Measurements from ENCODE around the gene DGCR6L.
"Not testable (repeated sequence)": the region's sequence is repeated elsewhere in the genome, so short reads cannot be mapped to it uniquely, and the experiment has no call there.

The DGCR6L gene

DNA sequence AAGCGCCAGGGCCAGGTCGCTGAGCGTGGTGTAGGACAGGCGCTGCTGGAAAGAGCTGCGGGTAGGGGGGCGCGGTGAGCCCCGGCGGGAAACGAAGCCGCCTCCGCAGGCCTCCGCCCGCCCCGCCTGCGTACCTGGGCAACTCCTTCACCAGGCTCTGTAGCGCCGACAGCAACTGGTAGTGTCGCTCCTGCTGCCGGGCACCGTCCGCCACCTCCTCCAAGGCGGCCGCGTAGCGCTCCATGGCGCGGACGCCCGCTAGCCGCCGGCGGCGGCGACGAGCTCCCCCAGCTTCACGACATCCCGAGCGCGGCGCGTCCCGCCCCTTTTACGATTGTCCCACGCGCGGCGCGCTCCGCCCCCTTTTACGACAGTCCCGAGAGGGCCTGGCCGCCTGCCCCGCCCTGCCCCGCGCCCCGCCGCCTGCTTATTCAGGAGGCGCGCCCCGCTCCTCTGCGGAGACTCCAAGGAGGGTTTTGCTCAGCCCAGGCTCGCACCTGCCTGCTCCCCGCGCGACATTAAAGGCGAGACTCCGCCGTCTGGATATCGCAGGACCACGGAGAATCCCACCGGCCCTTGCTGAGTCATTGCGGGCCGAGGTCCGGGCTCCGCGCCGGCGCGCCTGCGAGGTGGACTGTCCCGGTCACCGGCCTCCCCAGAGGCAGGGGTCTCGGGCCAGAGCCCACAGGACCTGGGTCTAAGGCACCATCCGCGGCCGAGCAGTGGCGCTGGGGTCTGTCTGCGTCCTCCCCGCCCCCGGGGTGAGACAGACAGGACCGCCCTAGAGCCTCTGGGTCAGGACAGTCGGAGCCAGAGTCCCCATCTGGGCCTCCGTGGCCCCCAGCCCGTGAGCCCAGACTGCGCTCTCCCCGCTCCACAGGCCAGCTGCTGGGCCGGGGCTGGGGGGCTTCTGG, at the start of gene DGCR6L:
TSS of gene DGCR6L (minus strand) at position 316 of the 914 bp plus-strand sequence. CDS start at position 244, 72 bp downstream.
- peak; percentile 82 to 95 for DNase-seq

GRCh38 chr22:20368875-20369274, 49.0 kb upstream of the DGCR6L start:
- DNase-seq: not testable (repeated sequence)

DNA sequence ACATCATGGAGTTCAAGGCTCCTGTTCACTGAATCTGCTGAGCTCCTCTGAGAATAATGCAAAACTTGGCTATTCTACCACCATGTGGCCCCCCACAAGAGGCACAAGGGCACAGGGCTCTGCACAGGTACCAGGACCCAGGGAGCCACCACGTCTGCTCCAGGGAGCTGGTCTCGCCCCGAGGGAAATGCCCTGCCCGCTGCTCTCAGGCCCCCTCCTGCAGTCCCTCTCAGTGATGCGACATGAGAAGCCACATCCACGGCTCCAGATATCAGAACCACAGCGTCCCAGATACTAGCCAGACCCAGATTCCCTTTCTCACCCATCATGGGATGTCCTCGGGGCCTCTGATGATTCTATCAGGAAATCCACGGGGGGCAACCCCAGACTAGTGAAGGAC, 47.0 kb upstream of the DGCR6L start:
- DNase-seq: not testable (repeated sequence)

GRCh38 chr22:20364335-20365260, 44.7 kb upstream of the DGCR6L start:
- not testable (repeated sequence) for DNase-seq

DNA sequence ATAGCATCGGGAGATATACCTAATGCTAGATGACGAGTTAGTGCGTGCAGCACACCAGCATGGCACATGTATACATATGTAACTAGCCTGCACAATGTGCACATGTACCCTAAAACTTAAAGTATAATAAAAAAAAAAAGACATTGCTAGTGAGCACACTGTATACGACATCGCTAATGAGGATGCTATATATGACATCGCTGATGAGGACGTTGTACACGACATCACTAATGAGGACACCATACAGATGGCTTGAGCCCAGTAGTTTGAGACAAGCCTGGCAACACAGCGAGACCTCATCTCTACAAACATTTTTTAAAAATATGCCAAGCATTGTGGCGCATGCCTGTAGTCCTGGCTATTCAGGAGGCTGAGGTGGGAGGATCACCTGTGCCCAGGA, 42.5 kb upstream of the DGCR6L start:
- not testable (repeated sequence) for DNase-seq

DNA sequence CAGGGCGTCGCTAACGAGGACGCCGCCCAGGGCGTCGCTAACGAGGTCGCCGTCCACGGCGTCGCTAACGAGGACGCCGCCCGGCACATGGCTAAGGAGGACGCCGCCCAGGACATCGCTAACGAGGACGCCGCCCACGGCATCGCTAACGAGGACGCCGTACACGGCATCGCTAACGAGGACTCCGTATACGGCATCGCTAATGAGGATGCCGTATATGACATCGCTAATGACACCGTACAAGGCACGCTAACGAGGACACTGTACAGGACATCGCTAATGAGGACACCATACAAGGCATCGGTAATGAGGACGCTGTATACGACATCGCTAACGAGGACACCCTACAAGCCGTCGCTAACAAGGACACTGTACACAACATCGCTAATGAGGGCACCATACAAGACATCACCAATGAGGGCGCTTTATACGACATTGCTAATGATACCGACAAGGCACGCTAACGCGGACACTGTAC, 41.9 kb upstream of the DGCR6L start:
- not testable (repeated sequence) for DNase-seq

- not testable (repeated sequence) for DNase-seq
These were observed 41.2 kb upstream of the DGCR6L start for GRCh38 chr22:20360866-20361751.

DNA sequence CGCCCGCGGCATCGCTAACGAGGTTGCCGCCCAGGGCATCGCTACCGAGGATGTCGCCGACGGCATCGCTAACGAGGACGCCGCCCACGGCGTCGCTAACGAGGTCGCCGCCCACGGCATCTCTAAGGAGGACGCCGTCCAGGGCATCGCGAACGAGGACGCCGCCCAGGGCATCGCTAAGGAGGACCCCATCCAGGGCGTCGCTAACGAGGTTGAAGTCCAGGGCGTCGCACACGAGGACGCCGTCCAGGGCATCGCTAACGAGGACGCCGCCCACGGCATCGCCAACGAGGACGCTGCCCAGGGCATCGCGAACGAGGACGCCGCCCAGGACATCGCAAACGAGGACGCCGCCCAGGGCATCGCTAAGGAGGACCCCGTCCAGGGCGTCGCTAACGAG, 40.4 kb upstream of the DGCR6L start:
- DNase-seq: not testable (repeated sequence)

DNA sequence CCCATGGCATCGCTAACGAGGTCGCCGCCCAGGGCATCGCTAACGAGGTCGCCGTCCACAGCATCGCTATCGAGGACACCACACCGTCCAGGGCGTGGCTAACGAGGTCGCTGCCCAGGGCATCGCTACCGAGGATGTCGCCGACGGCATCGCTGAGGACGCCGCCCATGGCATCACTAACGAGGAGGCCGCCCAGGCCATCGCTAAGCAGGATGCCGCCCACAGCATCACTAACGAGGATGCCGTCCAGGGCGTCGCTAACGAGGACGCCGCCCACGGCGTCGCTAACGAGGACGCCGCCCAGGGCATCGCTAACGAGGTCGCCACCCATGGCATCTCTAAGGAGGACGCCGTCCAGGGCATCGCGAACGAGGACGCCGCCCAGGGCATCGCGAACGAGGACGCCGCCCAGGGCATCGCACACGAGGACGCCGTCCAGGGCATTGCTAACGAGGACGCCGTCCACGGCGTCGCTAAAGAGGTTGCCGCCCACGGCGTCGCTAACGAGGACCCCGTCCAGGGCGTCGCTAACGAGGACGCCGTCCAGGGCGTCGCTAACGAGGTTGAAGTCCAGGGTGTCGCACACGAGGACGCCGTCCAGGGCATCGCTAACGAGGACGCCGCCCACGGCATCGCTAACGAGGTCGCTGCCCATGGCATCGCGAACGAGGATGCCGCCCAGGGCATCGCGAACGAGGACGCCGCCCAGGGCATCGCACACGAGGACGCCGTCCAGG, 38.8 kb upstream of the DGCR6L start:
- DNase-seq: not testable (repeated sequence)

DNA sequence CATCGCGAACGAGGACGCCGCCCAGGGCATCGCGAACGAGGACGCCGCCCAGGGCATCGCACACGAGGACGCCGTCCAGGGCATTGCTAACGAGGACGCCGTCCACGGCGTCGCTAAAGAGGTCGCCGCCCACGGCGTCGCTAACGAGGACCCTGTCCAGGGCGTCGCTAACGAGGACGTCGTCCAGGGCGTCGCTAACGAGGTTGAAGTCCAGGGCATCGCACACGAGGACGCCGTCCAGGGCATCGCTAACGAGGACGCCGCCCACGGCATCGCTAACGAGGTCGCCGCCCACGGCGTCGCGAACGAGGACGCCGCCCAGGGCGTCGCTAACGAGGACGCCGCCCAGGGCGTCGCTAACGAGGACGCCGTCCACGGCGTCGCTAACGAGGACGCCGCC, 38.1 kb upstream of the DGCR6L start:
- DNase-seq: not testable (repeated sequence)

- DNase-seq: not testable (repeated sequence)
These were observed 37.0 kb upstream of the DGCR6L start for GRCh38 chr22:20356906-20357305.

GRCh38 chr22:20355939-20356636, 36.2 kb upstream of the DGCR6L start:
- not testable (repeated sequence) for DNase-seq

- DNase-seq: no peak
These were observed 34.5 kb upstream of the DGCR6L start for GRCh38 chr22:20354238-20354975.

DNA sequence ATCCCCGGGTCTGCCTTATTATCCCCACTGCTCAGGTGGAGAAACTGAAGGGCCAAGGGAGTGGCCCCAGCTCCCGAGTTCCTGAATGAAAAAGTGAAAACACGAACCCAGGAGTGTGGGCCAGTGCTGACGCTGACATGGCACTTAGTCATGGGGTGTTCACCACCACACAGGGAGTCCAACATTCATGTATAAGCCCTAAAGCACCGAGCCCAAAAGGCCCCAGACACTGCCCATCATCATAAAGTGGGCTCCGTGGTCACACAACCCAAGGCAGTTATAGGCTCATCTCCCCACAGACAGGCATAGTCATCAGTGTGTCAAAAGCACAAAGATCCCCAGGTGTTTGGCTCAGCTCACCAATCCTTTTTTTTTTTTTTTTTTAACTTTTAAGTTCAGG, 32.7 kb upstream of the DGCR6L start:
- not testable (repeated sequence) for DNase-seq

DNA sequence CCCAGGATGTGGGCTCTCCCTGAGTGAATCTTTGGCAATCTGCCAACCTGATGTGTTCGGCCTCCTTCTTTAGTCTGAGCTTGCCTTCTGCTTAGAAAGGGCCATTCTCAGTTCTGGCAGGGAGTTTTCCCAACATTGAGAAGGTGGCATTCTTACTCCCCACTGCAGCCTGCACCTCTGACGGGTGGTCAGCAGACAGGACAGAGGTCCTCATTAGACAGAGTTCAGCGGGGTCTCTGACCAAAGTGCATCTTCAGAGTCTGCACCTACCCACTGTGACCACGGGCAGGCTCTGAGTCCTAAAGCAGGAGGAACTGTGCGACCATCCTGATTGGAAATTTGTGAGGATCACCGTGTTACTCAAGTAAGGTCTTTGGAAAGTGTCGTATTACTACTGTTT, 26.7 kb upstream of the DGCR6L start:
- DNase-seq: not testable (repeated sequence)

DNA sequence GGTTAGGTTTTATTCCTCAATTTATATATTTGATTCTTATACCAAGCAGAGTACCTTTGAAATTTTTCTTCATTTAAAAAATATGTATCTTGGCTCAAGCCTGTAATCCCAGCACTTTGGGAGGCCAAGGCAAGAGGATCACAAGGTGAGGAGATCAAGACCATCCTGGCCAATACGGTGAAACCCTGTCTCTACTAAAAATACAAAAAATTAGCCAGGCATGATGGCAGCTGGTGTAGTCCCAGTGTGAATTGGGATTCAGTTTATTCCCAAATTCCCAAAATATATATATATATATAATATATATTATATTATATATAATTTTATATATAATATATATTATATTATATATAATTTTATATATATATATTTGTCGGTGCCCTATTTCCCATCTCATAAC, 18.4 kb upstream of the DGCR6L start:
- not testable (repeated sequence) for DNase-seq

- DNase-seq: not testable (repeated sequence)
These were observed 17.9 kb upstream of the DGCR6L start for GRCh38 chr22:20337807-20338206.

GRCh38 chr22:20336561-20336960, 16.7 kb upstream of the DGCR6L start:
- not testable (repeated sequence) for DNase-seq

- not testable (repeated sequence) for DNase-seq
These were observed 8.7 kb upstream of the DGCR6L start for GRCh38 chr22:20328569-20328930.

- DNase-seq: not testable (repeated sequence)
These were observed 6.1 kb upstream of the DGCR6L start for GRCh38 chr22:20325996-20326395.

All from NCI-H1930 (cell line).